Activated CD4-positive, alpha-beta T cell treated with anti-CD3 and anti-CD28 coated beads for 48 hours (primary cell): Measurements from ENCODE around the gene RPA3.

ENCODE experiments used
- DNase-seq: peaks from one replicate; pipeline ENCODE4 v3.0.0-alpha.2; 2020

The RPA3 gene

DNA sequence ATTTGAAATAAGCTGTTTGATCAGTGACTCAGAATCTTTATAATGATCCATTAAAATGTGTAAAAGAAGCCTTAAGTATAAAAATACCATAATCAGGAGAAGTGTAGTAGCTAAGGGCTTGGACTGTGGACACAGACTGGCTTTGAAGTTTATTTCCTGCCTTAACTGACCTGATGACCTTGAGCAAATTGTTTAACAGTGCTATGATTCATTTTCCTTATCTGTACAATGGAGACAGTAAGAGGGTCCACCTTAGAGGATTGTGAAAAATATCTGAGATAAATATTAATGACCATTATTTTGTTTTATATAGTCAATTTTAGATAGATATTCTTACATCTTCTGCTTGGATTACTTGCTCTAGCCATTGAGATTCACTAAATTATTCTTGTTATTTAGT is 13.3 kb upstream of the RPA3 start:
- DNase-seq: no peak

DNA sequence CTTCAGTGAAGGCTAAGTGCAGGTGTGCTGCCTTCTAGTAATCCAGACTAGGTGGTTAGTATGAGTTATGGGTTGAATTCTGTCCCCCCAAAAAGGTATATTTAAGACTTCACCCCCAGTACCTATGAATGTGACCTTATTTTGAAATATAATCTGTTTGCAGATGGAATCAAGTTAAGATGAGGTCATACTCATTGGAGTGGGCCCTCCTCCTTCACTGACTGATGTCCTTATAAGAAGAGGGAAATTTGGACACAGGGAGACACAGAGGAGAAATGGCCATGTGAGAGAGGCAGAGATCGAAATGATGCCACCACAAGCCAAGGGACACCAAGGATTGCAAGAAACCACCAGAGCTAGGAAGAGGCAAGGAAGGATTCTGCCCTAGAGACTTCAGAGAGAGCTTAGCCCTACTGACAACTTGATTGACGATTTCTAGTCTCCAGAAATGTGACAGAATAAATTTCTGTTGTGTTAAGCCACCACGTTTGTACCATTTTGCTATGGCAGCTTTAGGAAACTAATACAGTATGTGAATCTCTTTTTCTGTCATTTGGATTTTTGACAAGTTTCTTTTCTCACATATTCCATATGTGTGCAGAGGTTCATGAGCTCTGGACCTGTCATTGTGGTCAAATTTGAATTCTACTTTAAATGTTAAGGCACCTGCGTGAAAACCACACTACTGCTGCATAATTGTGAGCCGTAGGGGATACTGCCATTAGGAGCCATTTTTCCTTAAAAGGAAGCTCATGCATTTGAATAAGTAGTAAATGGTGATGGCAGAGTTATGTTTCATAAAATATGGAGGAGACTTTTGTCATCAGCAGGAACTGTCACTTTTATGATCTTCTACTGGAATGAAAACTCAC is 2.6 kb upstream of the RPA3 start:
- no peak for DNase-seq

DNA sequence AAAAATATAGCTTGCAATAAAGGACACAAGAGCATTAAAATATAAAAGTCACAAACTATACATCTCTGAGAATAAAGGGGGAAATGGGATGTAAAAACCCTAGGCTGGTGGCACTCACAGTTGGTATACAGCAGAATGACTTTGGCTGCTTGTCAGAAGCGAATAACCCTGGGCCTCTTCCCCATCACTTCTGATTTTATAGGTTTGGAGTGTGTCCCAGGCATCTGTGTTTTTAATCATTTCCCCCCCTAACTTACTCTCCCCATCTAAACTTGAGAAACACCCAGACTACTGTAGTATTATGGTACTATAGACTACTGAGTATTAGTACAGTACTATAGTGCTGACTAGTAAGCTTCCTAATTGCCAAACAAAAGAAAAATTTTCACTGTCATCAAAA is 1.8 kb upstream of the RPA3 start:
- DNase-seq: no peak

DNA sequence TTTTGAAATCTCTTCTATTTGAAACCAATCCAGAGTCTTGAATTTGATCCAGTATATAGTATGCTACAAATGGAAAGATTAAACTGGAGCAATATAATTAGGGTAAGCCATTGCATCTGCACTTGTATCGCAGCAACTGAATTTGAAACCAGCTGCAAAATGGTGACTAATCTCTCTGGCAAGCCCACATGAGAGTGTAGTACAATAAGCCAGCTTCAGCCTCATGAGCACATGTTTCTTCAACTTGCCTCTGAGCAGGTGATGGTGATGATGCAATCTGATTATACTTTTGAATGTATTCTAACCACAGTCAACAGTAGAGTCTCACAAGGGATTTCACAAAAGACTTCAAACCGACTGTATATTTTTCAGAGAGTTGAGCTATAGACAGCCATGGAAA is 829 bp upstream of the RPA3 start:
- DNase-seq: peak; percentile 56

DNA sequence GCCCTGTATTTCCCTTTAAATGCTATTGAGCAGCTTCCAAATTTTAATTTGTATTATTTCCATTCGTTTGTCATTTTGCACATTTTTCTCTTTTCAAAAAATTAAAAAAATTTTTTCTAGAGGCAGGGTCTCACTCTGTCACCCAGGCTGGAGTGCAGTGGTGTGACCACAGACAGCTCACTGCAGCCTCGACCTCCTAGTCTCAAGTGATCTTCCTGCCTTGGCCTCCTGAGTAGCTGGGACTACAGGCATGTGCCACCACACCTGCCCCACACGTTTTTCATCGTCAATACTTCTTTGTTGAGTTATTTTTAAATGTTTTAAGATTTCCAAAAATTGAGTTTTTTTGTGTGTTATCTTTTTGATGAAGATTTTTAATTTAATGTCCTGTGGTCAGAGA is 4.7 kb downstream of the RPA3 start:
- DNase-seq: no peak

DNA sequence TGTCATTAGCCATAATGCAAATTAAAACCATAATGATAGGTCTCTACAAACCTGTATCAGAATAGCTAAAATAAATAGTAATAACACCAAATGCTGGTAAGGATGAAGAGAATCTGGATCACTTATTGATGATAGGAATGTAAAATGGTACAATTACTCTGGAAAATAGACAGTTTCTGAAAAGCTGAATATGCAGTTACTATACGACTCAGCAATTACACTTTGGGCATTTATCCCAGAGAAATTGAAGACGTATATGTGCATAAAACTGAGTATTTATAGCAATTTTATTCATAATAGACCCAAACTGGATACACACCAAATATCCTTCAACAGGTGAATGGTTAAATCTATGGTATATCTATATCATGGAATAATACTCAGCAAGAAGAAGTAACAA is 7.9 kb downstream of the RPA3 start:
- no peak for DNase-seq

DNA sequence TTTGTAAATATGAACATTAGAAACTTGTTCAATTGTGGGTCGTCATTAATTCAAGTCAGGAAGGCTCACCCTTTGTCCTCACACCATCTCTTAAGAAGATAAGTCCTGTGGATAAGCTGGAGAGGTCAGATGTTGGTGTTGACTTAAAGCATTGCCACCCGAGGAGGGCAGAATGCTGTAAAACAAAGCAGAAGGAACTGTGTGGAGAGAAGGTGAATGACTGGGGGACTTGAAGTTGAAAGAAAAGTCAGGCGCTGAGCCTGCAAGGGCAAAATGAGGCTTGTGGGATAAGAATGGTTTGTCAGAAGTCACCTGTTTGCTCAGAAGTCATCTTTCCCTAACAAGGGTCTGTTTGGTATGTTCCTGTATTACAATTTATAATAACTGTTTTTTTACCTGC is 9.1 kb downstream of the RPA3 start:
- no peak for DNase-seq

DNA sequence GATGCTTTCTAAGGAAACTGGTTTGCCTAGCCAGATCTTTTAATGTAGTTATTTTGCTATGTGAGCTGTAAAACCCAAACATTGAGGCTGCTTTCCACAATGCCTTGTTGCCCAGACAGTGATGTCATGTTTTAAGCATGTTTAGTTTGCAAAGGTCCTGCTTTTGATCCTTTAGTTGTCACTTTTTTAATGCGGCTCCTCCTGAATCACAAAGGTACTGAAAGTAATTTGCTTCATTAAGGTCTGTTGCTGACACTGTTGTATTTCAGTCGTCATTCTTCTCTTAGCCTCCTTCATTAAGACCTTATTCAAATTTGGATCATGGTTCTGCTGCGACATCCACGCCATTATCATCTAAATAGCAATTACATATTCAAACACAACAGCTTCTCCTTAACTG is 10.6 kb downstream of the RPA3 start:
- no peak for DNase-seq

DNA sequence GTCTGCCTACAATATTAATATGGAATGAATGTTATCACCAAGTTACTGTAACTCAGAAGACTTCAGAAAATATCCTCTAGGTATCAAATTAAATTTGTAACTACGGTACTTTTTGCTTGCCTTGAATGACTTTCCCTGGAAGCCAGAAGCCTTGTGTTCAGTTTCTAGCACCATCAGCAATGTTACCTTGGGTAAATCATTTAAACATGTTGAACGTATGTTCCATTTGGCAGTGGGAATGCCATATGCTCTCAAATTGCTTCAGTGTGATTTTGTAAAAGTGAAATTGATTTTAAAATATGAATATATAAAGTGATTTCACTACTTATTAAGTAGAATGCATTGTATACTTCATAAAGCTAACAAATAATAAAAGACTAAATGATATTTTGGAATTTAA is 11.2 kb downstream of the RPA3 start:
- no peak for DNase-seq

DNA sequence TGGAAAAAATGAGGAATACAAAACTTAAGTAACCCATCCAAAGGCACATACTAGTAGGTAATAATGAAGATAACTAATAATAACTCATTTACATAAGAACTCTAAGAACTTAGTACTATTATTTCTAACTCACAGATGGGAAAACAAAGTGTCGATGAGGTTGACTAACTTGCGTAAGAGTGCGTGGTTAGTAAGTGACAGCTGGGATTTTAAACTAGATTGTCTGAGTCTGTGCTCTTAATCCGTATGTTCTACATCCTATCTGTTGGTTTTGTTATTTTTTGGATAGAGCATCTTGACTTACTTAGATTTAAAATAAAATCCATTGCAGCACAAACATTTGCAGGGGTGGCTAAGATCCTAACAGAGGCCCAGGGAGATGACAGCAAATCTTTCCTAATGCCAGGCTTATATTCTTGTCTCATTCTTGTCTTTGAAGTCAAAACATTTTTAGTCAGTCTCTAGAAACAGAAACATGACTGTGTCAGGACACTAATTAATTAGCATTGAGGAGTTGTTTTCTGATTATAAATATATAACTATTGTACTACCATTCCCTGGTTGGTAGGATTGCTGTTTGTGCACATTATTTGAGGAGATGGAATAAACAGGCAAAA is 11.7 kb downstream of the RPA3 start:
- DNase-seq: no peak

DNA sequence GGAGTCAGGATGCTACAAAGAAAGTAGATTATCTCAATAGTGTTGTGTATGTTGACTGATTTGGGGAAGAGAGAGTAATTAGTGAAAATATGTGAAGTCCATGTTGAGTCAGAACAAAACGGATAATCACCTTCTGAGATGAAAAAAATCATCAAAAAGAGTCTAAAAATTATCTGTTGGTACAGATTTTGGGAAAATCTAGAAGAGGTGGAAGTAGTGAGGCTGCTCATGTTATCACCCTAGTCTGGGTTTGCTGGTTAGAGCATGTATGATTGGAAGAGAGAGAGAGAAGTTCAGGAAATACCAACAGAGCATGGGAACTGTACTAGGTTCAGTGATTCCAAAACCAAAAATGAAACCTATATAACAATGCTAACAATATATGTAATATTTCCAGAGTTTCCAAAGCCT is 12.3 kb downstream of the RPA3 start:
- no peak for DNase-seq

DNA sequence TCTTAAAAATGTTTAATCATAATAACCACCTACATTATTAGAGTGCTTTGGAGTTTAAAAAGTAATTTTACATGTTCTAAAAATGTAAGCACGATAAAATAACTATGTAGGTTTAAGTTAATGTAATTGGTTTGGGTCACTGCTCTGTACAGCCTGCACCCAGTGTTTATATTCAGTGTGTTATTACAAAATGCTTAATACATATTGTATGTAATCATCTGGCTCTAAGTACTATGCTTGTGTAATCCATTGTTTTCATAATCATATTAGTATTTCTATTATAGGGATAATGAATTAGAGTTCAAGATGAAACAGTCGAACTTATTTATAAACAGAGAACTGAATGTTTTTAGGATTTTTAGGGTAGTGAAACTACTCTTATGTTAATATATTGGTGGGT is 13.1 kb downstream of the RPA3 start:
- no peak for DNase-seq

DNA sequence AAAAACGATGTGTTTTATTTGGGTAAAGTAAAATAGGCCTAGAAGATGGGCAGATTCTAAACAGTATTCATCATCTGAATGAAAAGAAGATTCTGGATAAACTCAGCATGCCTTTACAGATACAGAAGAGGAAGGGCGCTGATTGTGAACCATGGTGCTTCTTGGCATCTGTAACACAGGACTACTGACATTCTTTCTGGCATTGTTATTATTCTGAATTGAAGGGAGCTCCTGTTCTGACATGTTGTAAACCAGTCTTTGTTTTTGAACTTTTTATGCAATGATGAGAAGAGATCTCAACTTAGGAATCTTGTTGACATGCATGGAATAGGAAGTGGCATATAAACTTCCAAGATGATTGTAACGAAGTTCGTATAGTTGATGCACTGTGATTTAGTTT is 13.5 kb downstream of the RPA3 start:
- DNase-seq: no peak

DNA sequence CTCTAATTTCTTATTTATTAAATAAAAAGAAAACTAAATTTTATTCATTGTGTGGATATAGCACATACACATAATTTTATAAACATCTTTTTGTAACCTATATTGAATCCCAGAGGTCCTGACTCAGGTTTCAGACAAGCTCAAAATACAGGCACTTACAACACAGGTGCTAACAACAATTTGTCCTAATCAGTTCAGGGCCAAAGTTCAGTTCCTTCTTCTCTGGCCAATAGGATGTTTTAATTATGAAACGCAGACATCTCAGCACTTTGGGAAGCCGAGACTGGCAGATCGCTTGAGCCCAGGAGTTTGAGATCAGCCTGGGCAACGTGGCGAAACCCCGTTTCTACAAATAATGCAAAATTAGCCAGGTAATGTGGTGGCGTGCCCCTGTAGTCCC is 15.0 kb downstream of the RPA3 start:
- DNase-seq: no peak

DNA sequence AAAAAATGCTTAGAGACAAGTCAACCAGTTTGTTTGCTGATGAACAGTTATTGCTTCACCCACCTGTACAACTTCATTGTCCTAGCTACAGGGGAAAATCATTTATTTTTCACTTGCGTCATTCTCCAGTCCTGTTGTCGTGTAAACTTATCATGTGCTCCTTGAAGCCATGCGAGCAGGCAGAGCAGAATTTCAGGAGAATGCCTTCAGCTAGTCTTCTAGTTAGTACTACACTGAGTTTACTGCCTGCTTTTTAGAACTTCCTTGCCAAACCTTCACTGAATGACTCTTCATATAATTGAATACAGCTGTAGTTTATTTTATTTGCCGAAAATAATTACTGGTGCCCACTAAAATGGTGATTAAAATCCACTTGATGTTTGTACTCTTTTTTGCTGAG is 15.6 kb downstream of the RPA3 start:
- no peak for DNase-seq

DNA sequence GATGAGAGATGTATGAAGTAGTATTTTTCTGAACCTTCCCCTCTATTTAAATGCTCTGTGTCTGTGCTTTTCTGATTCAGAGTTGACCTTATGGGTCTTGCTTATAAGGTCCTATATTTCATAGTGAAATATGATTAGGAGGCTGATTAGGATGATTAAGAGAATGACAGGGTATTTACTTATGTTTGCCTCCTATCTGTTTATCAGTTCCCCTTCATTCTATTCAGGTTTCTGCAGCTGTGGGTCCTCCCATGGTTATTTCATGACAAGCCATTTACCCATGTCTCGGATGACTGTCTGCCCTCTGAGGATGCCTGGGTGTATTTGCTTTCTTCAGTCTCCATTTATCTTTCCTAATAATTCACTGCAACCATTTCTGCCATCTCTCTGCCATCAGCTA is 16.9 kb downstream of the RPA3 start:
- DNase-seq: no peak

DNA sequence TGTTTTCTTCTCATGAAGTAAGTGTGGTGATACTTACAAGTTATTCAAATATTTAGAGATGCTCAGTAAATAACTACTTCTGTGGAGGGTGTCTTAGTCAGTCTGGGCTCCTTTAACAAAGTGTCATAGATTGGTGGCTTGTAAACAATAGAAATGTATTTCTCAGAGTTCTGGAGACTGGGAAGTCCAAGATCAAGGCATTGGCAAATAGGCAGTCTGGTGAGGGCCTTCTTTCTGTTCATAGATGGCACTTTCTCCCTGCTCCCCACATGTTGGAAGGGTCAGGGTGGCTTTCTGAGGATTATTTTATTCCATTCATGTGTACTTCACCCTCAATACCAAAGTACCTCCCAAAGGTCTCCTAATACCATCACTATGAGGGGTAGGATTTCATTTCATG is 18.4 kb downstream of the RPA3 start:
- no peak for DNase-seq

DNA sequence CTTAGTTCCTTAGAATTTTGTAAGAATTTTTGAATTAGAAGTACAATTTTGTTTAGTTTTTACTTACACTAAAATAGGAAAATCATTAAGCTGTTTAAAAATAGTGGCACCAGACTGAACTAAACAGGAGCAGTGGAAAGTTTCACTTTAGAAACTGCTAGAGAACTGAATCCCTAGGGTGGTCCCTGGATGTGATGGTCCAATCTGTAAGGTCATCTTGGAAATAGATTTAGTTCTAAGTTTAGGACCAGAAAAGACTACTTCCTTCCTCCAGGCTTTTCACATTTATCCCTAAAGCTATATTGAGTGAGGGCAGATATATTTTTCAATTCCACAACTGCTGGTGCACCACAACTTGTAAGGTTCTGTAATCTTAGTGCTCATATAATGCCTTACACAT is 19.0 kb downstream of the RPA3 start:
- no peak for DNase-seq

DNA sequence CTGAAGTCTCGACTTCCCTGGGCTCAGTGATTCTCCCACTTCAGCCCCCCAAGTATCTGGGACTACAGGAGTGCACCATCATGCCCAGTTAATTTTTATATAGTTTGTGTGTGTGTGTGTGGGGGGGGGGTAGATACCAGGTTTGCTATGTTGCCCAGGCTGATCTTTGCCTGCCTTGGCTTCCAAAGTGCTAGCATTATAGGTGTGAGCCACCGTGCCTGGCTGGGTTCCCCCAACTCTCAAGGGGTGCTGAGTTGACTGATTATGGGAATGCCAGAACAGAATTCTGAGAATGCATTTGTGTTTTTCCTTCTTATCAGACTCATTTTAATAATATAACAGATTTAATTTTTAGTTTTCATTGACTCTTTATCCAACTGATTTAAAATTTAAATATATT is 19.5 kb downstream of the RPA3 start:
- no peak for DNase-seq

DNA sequence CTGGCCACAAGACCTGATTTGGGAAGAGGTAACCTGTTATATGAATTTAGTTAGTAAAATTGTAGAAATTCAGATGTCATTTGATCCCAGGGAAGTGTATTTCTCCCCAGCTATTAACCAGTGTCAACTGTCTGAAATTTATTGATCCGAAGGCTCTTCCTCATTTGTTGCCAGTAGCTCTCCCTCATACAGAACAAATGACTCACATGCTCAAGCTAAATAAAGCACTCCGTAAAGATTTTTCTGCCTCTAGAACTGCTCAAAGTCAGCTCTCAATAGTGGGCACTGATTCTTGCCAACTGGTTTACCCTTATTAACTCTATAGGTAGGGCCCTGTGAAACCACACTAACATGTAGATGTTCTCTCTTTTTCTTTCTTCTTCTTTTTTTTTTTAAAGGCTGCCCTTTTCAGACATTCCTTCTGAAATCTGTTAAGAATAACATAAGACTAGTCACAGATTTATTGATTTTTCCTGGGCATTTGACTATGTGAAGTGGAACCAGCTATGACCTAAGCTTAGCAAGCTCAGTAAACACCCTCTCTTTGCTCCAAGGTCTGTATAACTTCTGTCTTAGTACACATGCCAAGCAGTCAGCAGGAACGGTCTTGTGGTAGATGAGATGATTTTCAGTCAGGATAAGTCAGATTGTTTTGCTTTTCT is 21.8 kb downstream of the RPA3 start:
- no peak for DNase-seq

DNA sequence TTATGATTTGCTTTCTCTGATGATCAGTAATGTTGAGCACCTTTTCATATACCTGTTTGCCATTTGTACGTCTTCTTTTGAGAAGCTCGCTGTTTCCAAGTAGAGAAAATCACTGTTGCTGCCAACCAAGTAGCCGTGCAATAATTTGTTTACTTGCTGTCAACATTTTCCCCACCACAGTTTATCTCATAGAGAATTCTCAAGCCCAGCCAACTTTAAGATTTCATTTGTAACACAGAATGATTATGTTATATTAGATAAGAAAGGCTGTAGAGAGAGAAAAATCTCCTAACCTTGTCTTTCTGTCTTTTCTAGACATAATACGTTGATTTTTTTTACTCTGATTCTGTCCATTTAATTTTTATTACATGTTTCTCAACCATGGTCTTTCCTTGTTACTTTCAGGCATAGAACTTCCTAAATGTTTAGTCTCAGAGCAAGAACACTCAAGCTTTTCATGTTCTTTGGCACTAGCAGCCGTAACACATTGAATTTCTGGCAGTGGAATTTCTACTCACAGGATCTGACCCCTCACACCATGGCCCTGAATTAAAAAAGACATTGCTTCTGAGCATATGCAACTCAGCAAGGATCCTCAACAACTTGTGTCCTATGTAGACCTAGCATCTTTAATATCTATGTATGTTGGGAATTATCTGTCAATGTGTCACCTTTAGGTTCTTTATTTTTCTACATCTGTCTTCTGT is 23.1 kb downstream of the RPA3 start:
- no peak for DNase-seq

DNA sequence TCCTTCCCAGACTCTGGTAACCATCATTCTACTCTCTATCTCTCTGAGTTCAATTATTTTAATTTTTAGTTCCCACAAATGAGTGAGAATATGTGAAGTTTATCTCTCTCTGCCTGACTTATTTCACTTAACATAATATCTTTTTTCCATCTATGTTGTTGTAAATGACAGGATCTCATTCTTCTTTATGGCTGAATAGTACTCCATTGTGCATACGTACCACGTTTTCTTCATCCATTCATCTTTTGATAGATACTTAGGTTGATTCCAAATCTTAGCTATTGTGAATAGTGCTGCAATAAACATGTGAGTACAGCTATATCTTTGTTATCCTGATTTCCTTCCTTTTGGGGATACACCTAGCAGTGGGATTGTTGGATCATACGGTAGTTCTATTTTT is 23.9 kb downstream of the RPA3 start:
- no peak for DNase-seq

DNA sequence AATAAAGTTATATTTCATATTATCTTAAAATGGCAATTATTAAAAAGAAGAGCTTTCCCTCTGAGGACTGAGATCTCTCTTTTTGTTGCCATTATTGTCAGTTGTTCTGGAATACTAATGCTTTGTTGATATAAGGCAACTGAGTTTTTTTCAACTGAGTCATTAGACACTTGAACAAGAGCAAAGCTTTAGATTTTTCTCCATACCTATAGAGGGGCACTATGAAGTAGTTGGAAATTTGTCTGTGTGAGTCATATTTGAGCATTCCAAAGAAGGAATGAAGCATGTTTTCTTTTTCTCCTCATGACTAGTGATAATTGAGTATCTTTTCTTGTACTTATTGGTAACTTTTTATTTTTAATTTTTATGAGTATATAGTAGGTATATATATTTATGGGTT is 24.5 kb downstream of the RPA3 start:
- DNase-seq: no peak

DNA sequence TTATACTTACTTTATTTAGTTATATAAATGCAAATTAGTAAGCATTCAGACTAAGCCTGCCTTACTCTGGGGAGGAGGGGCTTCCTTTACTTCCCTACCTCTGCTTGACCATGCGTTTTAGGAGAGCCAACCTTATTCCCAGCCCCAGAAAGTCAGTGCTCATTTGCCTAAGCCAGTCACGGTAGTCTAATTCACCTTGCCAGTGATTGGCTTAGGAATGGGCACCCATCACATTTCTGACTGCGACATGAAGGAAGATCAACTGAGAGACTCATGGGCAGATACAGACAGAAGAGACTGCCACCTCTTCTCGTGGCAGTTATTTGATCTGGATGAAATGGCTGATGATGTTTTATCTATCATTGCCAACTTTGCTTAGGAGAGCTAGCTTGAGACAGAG is 29.5 kb downstream of the RPA3 start:
- DNase-seq: no peak
